GM18505 (cell line): ENCODE data around the gene TIPIN.
A peak's percentile ranks its signal among the peaks of the same experiment; 100 is the strongest.
"Not testable (repeated sequence)": the region's sequence is repeated elsewhere in the genome, so short reads cannot be mapped to it uniquely, and the experiment has no call there.

Experiments used
- ATAC-seq: cut with Tn5 transposase; IDR thresholded peaks from one replicate; pipeline ENCODE4 v1.9.1; 2021; ENCODE audit not compliant: unreplicated experiment
- POLR2A ChIP-seq: IDR thresholded peaks from 4 replicates; pipeline ENCODE4 v1.6.1; 2011; ENCODE audit warnings: borderline replicate concordance; ENCODE audit not compliant: insufficient read depth, insufficient read length; ENCODE audit errors: extremely low read depth

TIPIN gene

GRCh38 chr15:66356359-66357236 is at the start of gene TIPIN:
Gene TIPIN (minus strand): TSS chr15:66356685. CDS start chr15:66352947, 3,738 bp downstream.
- peak; percentile 94 for ATAC-seq
- TF ChIP-seq POLR2A, result peak; percentile 85

- no peak for ATAC-seq
Measured at GRCh38 chr15:66405615-66406014, 49.1 kb upstream of the TIPIN start.

GRCh38 chr15:66405007-66405406 is 48.5 kb upstream of the TIPIN start:
- ATAC-seq, result no peak
- TF ChIP-seq POLR2A, result no peak

More at GRCh38 chr15:66405615-66406014, 49.1 kb upstream of the TIPIN start:
- TF ChIP-seq POLR2A, result no peak

- ATAC-seq, result no peak
- no peak for TF ChIP-seq POLR2A
Measured at GRCh38 chr15:66404532-66404931, 48.0 kb upstream of the TIPIN start.

- TF ChIP-seq POLR2A, result no peak
- no peak for ATAC-seq
Measured at GRCh38 chr15:66404122-66404521, 47.6 kb upstream of the TIPIN start.

- no peak for TF ChIP-seq POLR2A
- no peak for ATAC-seq
Measured at GRCh38 chr15:66403323-66403722, 46.8 kb upstream of the TIPIN start.

GRCh38 chr15:66402761-66403284 is 46.3 kb upstream of the TIPIN start:
- ATAC-seq, result no peak
- TF ChIP-seq POLR2A, result no peak

GRCh38 chr15:66401130-66402021 is 44.9 kb upstream of the TIPIN start:
- no peak for TF ChIP-seq POLR2A
- ATAC-seq, result no peak

- no peak for ATAC-seq
- TF ChIP-seq POLR2A, result no peak
Measured at GRCh38 chr15:66400351-66400774, 43.9 kb upstream of the TIPIN start.

- TF ChIP-seq POLR2A, result no peak
- ATAC-seq, result no peak
Measured at GRCh38 chr15:66399276-66399675, 42.8 kb upstream of the TIPIN start.

GRCh38 chr15:66394915-66395314 is 38.4 kb upstream of the TIPIN start:
- ATAC-seq, result no peak
- TF ChIP-seq POLR2A, result no peak

GRCh38 chr15:66394472-66394871 is 38.0 kb upstream of the TIPIN start:
- ATAC-seq, result no peak
- no peak for TF ChIP-seq POLR2A

- ATAC-seq, result not testable (repeated sequence)
Measured at GRCh38 chr15:66393037-66393436, 36.6 kb upstream of the TIPIN start.
